Progenitor cell of endocrine pancreas (in vitro differentiated cells): ENCODE data around the gene PLIN5. TPM values are rescaled to one million over a fixed set of nuclear protein-coding genes. Genes with fewer than 3 reads are reported as not detected.
A peak's percentile ranks its signal among the peaks of the same experiment; 100 is the strongest.
"Not testable (repeated sequence)": the region's sequence is repeated elsewhere in the genome, so short reads cannot be mapped to it uniquely, and the experiment has no call there.

Source experiments
- DNase-seq: peaks from one replicate; pipeline ENCODE4 v3.0.0; 2021; ENCODE audit warnings: low spot score; ENCODE audit not compliant: unreplicated experiment
- H3K27ac Mint-ChIP-seq: 2 replicates; pipeline ENCODE4 v1.8.0; 2021; ENCODE audit warnings: mild to moderate bottlenecking, moderate library complexity, mixed read lengths
- H3K27me3 Mint-ChIP-seq: 2 replicates; pipeline ENCODE4 v1.8.0; 2021; ENCODE audit warnings: mixed read lengths
- H3K36me3 Mint-ChIP-seq: 2 replicates; pipeline ENCODE4 v1.8.0; 2022; ENCODE audit warnings: mixed read lengths; ENCODE audit not compliant: insufficient read depth
- H3K4me1 Mint-ChIP-seq: 2 replicates; pipeline ENCODE4 v1.8.0; 2021; ENCODE audit warnings: low read depth, mixed read lengths
- H3K4me3 Mint-ChIP-seq: 2 replicates; pipeline ENCODE4 v1.8.0; 2021; ENCODE audit warnings: low read depth, mild to moderate bottlenecking, moderate library complexity, mixed read lengths
- H3K9me3 Mint-ChIP-seq: 2 replicates; pipeline ENCODE4 v1.8.0; 2021; ENCODE audit warnings: low read depth, mixed read lengths
- CTCF ChIP-seq: fragments of 200-600 bp; sonication (generic); IDR thresholded peaks from one replicate; pipeline ENCODE4 v1.5.0; 2021; ENCODE audit warnings: antibody characterized with exemption, mild to moderate bottlenecking; ENCODE audit not compliant: unreplicated experiment
- total RNA-seq: library from RNA; stranded (reverse); gene quantifications from 2 replicates; pipeline ENCODE4 v1.2.1, GENCODE V29; 2021

Gene PLIN5
- total RNA-seq, 1 donor from 2014 or later = 8.1 TPM

DNA sequence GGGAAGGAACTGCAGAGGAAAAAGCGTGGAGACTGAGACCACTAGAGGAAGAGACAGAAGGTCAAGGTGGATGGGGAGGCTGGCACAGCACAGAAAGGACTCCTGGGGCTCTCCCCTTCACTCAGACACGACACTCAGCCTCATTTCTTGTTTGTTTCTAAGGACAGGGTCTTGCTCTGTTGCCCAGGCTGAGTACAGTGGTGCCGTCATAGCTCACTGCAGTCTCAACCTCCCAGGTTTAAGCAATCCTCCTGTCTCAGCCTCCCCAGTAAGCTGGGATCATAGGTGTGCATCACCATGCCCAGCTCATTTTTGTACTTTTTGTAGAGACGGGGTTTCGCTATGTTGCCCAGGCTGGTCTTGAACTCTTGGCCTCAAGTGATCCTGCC, 35.9 kb upstream of the PLIN5 start:
- no peak overlapping the region for H3K27ac Mint-ChIP-seq
- TF ChIP-seq CTCF = no peak
- no peaks in the 10 kb centered on the region for H3K9me3 Mint-ChIP-seq
- peaks cover under 1% of the 10 kb centered on the region for H3K4me1 Mint-ChIP-seq
- no peak for DNase-seq
- H3K36me3 Mint-ChIP-seq = no peaks in the 10 kb centered on the region
- no peaks in the 10 kb centered on the region for H3K27me3 Mint-ChIP-seq
- H3K4me3 Mint-ChIP-seq = no peak overlapping the region

DNA sequence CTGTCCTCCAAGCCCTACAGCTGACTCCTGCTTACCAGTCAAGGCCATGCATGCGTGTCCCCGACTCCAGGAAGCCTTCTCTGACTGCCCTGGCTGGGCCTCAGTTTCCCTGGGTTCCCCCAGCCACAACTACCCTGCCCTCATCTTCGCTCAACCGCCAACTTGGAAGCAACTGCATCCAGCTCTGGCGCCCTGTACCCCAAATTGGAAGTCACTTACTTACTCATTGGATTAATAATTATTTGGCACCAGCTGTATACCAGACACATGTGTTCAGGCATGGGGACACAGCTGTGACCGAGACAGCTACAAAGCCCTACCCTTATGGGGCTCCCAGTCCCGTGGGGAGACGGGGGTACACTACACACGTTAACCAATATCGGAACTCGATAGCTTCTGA, 35.4 kb upstream of the PLIN5 start:
- Mint-ChIP-seq H3K27ac (no peak overlapping the region), H3K4me1 (no peaks in the 10 kb centered on the region), H3K9me3 (no peaks in the 10 kb centered on the region), H3K4me3 (no peak overlapping the region), H3K36me3 (no peaks in the 10 kb centered on the region), H3K27me3 (no peaks in the 10 kb centered on the region)
- no peak for TF ChIP-seq CTCF
- DNase-seq = no peak

DNA sequence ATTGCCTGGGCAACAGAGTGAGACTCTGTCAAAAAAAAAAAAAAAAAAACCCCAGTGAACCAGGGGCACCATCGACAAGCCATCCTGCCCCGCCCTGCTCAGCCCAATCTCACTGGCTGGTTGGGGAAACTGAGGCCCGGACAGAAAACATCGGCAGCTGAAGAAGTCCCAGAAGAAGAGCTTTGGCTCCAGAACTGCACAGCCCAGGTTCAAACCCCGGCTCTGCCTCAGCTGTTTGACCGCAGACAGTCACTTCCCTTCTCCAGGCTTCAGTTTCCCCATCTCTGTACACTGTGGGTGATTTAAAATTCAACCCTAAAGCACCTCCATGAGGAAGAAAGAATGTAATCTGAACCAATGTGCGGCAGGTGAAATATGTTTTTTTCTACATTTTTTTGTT, 33.9 kb upstream of the PLIN5 start:
- no peaks in the 10 kb centered on the region for H3K27me3 Mint-ChIP-seq
- no peak for DNase-seq
- TF ChIP-seq CTCF = no peak

GRCh38 chr19:4567584-4568071, 32.6 kb upstream of the PLIN5 start:
- Mint-ChIP-seq H3K27me3 (no peaks in the 10 kb centered on the region), H3K4me3 (no peak overlapping the region), H3K9me3 (no peaks in the 10 kb centered on the region), H3K4me1 (no peaks in the 10 kb centered on the region), H3K36me3 (no peaks in the 10 kb centered on the region), H3K27ac (no peak overlapping the region)
- DNase-seq = peak; percentile 61
- peak; percentile 70 for TF ChIP-seq CTCF

More for the DNA sequence above, 33.9 kb upstream of the PLIN5 start:
- Mint-ChIP-seq H3K4me3 (no peak overlapping the region), H3K36me3 (no peaks in the 10 kb centered on the region), H3K27ac (no peak overlapping the region), H3K9me3 (no peaks in the 10 kb centered on the region), H3K4me1 (no peaks in the 10 kb centered on the region)

GRCh38 chr19:4566402-4567051, 31.5 kb upstream of the PLIN5 start:
- Mint-ChIP-seq H3K27me3 (no peaks in the 10 kb centered on the region), H3K4me1 (no peaks in the 10 kb centered on the region), H3K27ac (no peak overlapping the region), H3K4me3 (no peak overlapping the region), H3K36me3 (no peaks in the 10 kb centered on the region), H3K9me3 (no peaks in the 10 kb centered on the region)
- no peak for TF ChIP-seq CTCF
- no peak for DNase-seq

GRCh38 chr19:4563562-4563961, 28.5 kb upstream of the PLIN5 start:
- H3K27ac Mint-ChIP-seq, DNase-seq, H3K9me3 Mint-ChIP-seq, H3K27me3 Mint-ChIP-seq, H3K4me1 Mint-ChIP-seq, H3K4me3 Mint-ChIP-seq, H3K36me3 Mint-ChIP-seq: not testable (repeated sequence)

DNA sequence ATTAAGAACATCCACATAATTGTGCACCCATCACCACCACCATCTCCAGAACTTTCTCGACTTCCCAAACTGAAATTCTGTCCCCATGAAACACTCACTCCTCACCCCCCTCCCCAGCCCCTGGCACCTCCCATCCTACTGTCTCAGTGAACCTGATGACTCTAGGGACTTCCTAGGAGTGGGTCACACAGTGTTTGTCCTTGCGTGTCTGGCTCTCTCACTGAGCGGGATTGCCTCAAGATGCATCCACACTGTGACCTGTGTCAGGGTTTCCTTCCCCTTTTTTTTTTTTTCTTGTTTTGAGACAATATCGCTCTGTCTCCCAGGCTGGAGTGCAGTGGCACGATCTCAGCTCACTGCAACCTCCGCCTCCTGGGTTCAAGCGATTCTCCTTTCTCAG, 27.1 kb upstream of the PLIN5 start:
- not testable (repeated sequence) for H3K4me1 Mint-ChIP-seq, H3K9me3 Mint-ChIP-seq, DNase-seq, H3K27ac Mint-ChIP-seq, H3K36me3 Mint-ChIP-seq, H3K27me3 Mint-ChIP-seq, H3K4me3 Mint-ChIP-seq
